Ishikawa (cell line): Measurements from ENCODE around the gene SDHAF2.

Experiments
- CEBPB ChIP-seq: IDR thresholded peaks from 2 replicates; pipeline ENCODE4 v1.6.1; 2012
- CREB1 ChIP-seq: IDR thresholded peaks from 2 replicates; pipeline ENCODE4 v1.6.1; 2012; ENCODE audit warnings: low read depth
- EGR1 ChIP-seq: IDR thresholded peaks from 2 replicates; pipeline ENCODE4 v1.6.1; 2012
- EP300 ChIP-seq: IDR thresholded peaks from 2 replicates; pipeline ENCODE4 v1.6.1; 2012; ENCODE audit warnings: borderline replicate concordance
- FOXM1 ChIP-seq: IDR thresholded peaks from 2 replicates; pipeline ENCODE4 v1.6.1; 2012; ENCODE audit warnings: low read depth, borderline replicate concordance
- MAX ChIP-seq: IDR thresholded peaks from 2 replicates; pipeline ENCODE4 v1.6.1; 2012
- NFIC ChIP-seq: IDR thresholded peaks from 2 replicates; pipeline ENCODE4 v1.6.1; 2012
- RAD21 ChIP-seq: IDR thresholded peaks from 2 replicates; pipeline ENCODE4 v1.6.1; 2012; ENCODE audit warnings: low read depth
- REST ChIP-seq: IDR thresholded peaks from 2 replicates; pipeline ENCODE4 v1.6.1; 2012; ENCODE audit warnings: low read depth, mild to moderate bottlenecking
- TAF1 ChIP-seq: IDR thresholded peaks from 2 replicates; pipeline ENCODE4 v1.6.1; 2012; ENCODE audit warnings: low read depth, mild to moderate bottlenecking
- TCF12 ChIP-seq: IDR thresholded peaks from 2 replicates; pipeline ENCODE4 v1.6.1; 2012; ENCODE audit warnings: low read depth
- TEAD4 ChIP-seq: IDR thresholded peaks from 2 replicates; pipeline ENCODE4 v1.6.1; 2012
- USF1 ChIP-seq: IDR thresholded peaks from 2 replicates; pipeline ENCODE4 v1.6.1; 2012
- YY1 ChIP-seq: IDR thresholded peaks from 2 replicates; pipeline ENCODE4 v1.6.1; 2012; ENCODE audit warnings: low read depth
- ZBTB7A ChIP-seq: IDR thresholded peaks from 2 replicates; pipeline ENCODE4 v1.6.1; 2012; ENCODE audit warnings: low read depth

Gene SDHAF2

GRCh38 chr11:61404641-61405040, 25.3 kb upstream of the SDHAF2 start:
- TF ChIP-seq RAD21 (no peak), ZBTB7A (no peak), USF1 (no peak), EGR1 (no peak), CEBPB (no peak)

GRCh38 chr11:61406067-61406466, 23.9 kb upstream of the SDHAF2 start:
- TF ChIP-seq CEBPB (no peak), RAD21 (no peak), FOXM1 (no peak)

- TF ChIP-seq NFIC (no peak), ZBTB7A (no peak), CREB1 (no peak)
These were observed 22.8 kb upstream of the SDHAF2 start for GRCh38 chr11:61406991-61407728.

- TF ChIP-seq ZBTB7A (no peak), TEAD4 (no peak), REST (no peak), YY1 (no peak), TCF12 (no peak), CREB1 (no peak), EP300 (no peak), TAF1 (no peak), RAD21 (no peak), NFIC (no peak), USF1 (no peak), FOXM1 (no peak), CEBPB (no peak), EGR1 (no peak), MAX (no peak)
These were observed 18.3 kb upstream of the SDHAF2 start for GRCh38 chr11:61411589-61411988.

GRCh38 chr11:61413496-61413895, 16.4 kb upstream of the SDHAF2 start:
- TF ChIP-seq TCF12 (no peak), TEAD4 (no peak), REST (no peak), RAD21 (no peak), CREB1 (no peak), TAF1 (no peak), ZBTB7A (no peak)

- no peak for TF ChIP-seq EGR1
- no peak for TF ChIP-seq CREB1
These were observed 15.4 kb upstream of the SDHAF2 start for GRCh38 chr11:61414547-61414946.

GRCh38 chr11:61415381-61415780, 14.5 kb upstream of the SDHAF2 start:
- TF ChIP-seq FOXM1 (no peak), TAF1 (no peak), NFIC (no peak), USF1 (no peak), TEAD4 (no peak), RAD21 (no peak), CEBPB (no peak), TCF12 (no peak), YY1 (no peak), REST (no peak), CREB1 (no peak), EP300 (no peak)
